ENCODE measurements around the gene UNC5B.

DNA sequence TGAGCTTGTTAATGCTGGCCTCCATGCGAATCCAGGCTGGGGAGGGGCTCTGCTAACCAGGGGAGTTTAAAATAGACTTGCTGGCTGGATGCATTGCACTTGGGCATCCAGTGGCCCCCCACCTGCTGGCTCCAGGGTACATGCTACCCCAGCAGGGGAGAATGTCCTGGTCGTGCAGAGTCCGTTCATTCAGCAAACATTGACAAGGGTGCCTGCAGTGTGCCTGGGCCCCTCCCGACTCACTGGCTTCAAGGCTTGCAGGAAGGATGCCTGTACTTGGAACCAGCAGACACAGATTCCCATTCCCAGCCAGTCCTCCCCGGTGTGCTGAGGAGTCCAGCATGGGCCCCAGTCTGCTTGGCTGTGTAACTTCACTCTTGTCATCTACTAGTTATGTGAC lies 108.2 kb downstream of the UNC5B start:
- TF ChIP-seq, protein P1, sequence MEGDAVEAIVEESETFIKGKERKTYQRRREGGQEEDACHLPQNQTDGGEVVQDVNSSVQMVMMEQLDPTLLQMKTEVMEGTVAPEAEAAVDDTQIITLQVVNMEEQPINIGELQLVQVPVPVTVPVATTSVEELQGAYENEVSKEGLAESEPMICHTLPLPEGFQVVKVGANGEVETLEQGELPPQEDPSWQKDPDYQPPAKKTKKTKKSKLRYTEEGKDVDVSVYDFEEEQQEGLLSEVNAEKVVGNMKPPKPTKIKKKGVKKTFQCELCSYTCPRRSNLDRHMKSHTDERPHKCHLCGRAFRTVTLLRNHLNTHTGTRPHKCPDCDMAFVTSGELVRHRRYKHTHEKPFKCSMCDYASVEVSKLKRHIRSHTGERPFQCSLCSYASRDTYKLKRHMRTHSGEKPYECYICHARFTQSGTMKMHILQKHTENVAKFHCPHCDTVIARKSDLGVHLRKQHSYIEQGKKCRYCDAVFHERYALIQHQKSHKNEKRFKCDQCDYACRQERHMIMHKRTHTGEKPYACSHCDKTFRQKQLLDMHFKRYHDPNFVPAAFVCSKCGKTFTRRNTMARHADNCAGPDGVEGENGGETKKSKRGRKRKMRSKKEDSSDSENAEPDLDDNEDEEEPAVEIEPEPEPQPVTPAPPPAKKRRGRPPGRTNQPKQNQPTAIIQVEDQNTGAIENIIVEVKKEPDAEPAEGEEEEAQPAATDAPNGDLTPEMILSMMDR (conservative IDR thresholded peaks at IDR 0.05 in 1 of 2, IDR thresholded peaks at IDR 0.05 in 1 of 2; ENCODE audit: extremely low read depth in 1 of 2, insufficient read depth in 1 of 2, low read depth in 1 of 2, low read length in 2 of 2) = no peak
- TF ChIP-seq EZH2 (IDR thresholded peaks at IDR 0.05; ENCODE audit: borderline replicate concordance, low read length) = no peak

Data from mammary epithelial cell (primary cell).